H9 (cell line): ENCODE data around the gene TRPM5. TPM values are rescaled to one million over a fixed set of nuclear protein-coding genes. Genes with fewer than 3 reads are reported as not detected.

Source experiments
- DNase-seq: peaks from one replicate; pipeline ENCODE4 v3.0.0-alpha.2; 2017
- H2AFZ ChIP-seq: one replicate; pipeline ENCODE4 v1.6.1; 2013; ENCODE audit warnings: mild to moderate bottlenecking, low read length, control low read depth, moderate library complexity
- H2AK5ac ChIP-seq: 2 replicates; pipeline ENCODE4 v1.6.1; 2013; ENCODE audit warnings: low read length, control low read depth, mixed read lengths; ENCODE audit not compliant: insufficient read length
- H2BK120ac ChIP-seq: one replicate; pipeline ENCODE4 v1.6.1; 2013; ENCODE audit warnings: low read depth, mild to moderate bottlenecking, low read length, control low read depth, inconsistent platforms; ENCODE audit not compliant: poor library complexity, severe bottlenecking
- H2BK12ac ChIP-seq: 2 replicates; pipeline ENCODE4 v1.6.1; 2013; ENCODE audit warnings: low read length, control low read depth, mixed read lengths, low read depth; ENCODE audit not compliant: insufficient read length
- H2BK15ac ChIP-seq: 2 replicates; pipeline ENCODE4 v1.6.1; 2013; ENCODE audit warnings: low read depth, low read length, control low read depth
- H2BK20ac ChIP-seq: one replicate; pipeline ENCODE4 v1.6.1; 2013; ENCODE audit warnings: low read depth, mild to moderate bottlenecking, low read length, control low read depth, inconsistent platforms; ENCODE audit not compliant: poor library complexity, severe bottlenecking
- H2BK5ac ChIP-seq: 2 replicates; pipeline ENCODE4 v1.6.1; 2013; ENCODE audit warnings: low read length, control low read depth, mixed read lengths; ENCODE audit not compliant: insufficient read length
- H3K14ac ChIP-seq: 2 replicates; pipeline ENCODE4 v1.6.1; 2013; ENCODE audit warnings: low read length, control low read depth; ENCODE audit not compliant: insufficient read depth
- H3K18ac ChIP-seq: 2 replicates; pipeline ENCODE4 v1.6.1; 2013; ENCODE audit warnings: low read depth, mild to moderate bottlenecking, mixed read lengths, low read length, control low read depth; ENCODE audit not compliant: insufficient read length
- H3K23ac ChIP-seq: 2 replicates; pipeline ENCODE4 v1.6.1; 2013; ENCODE audit warnings: low read length, control low read depth, mixed read lengths, low read depth; ENCODE audit not compliant: insufficient read length
- H3K23me2 ChIP-seq: 2 replicates; pipeline ENCODE4 v1.6.1; 2013; ENCODE audit warnings: low read depth, mild to moderate bottlenecking, mixed read lengths, low read length, control low read depth; ENCODE audit not compliant: insufficient read length, poor library complexity, severe bottlenecking
- H3K27ac ChIP-seq: 2 replicates; pipeline ENCODE4 v1.5.1; 2013; ENCODE audit warnings: low read length, control low read depth, mixed read lengths, low read depth; ENCODE audit not compliant: insufficient read length
- H3K27me3 ChIP-seq: 2 replicates; pipeline ENCODE4 v1.6.1; 2013; ENCODE audit warnings: low read length, control low read depth, inconsistent platforms; ENCODE audit not compliant: insufficient read depth
- H3K4ac ChIP-seq: 2 replicates; pipeline ENCODE4 v1.6.1; 2013; ENCODE audit warnings: low read depth, mild to moderate bottlenecking, control low read depth, inconsistent platforms, low read length, moderate library complexity
- H3K4me1 ChIP-seq: 2 replicates; pipeline ENCODE4 v1.6.1; 2013; ENCODE audit warnings: low read length, control low read depth, inconsistent platforms; ENCODE audit not compliant: insufficient read depth
- H3K4me2 ChIP-seq: 2 replicates; pipeline ENCODE4 v1.6.1; 2013; ENCODE audit warnings: low read length, control low read depth, mixed read lengths; ENCODE audit not compliant: insufficient read length, insufficient read depth
- H3K56ac ChIP-seq: 2 replicates; pipeline ENCODE4 v1.6.1; 2013; ENCODE audit warnings: low read depth, mild to moderate bottlenecking, mixed read lengths, low read length, control low read depth; ENCODE audit not compliant: insufficient read length
- H3K79me1 ChIP-seq: 2 replicates; pipeline ENCODE4 v1.6.1; 2013; ENCODE audit warnings: low read depth, mild to moderate bottlenecking, moderate library complexity, low read length, control low read depth, inconsistent platforms; ENCODE audit not compliant: insufficient read depth, poor library complexity, severe bottlenecking
- H3K79me2 ChIP-seq: 2 replicates; pipeline ENCODE4 v1.6.1; 2013; ENCODE audit warnings: low read length, control low read depth, inconsistent platforms; ENCODE audit not compliant: insufficient read depth
- H3K9ac ChIP-seq: 2 replicates; pipeline ENCODE4 v1.6.1; 2013; ENCODE audit warnings: low read length, control low read depth, mixed read lengths; ENCODE audit not compliant: insufficient read length; ENCODE audit errors: extremely low read depth
- H3K9me3 ChIP-seq: one replicate; pipeline ENCODE4 v1.6.1; 2013; ENCODE audit warnings: low read depth, low read length, inconsistent platforms; ENCODE audit not compliant: control insufficient read depth
- H3T11ph ChIP-seq: one replicate; pipeline ENCODE4 v1.6.1; 2013; ENCODE audit warnings: mild to moderate bottlenecking, low read length, control low read depth, inconsistent platforms
- H4K20me1 ChIP-seq: one replicate; pipeline ENCODE4 v1.6.1; 2013; ENCODE audit not compliant: control insufficient read depth, insufficient read length, insufficient read depth
- H4K5ac ChIP-seq: 2 replicates; pipeline ENCODE4 v1.6.1; 2013; ENCODE audit warnings: low read depth, mild to moderate bottlenecking, mixed read lengths, low read length, control low read depth; ENCODE audit not compliant: insufficient read length
- H4K8ac ChIP-seq: replicated peaks from 2 replicates; pipeline ENCODE4 v1.6.1; 2013; ENCODE audit warnings: low read length, control low read depth, mixed read lengths, low read depth; ENCODE audit not compliant: insufficient read length
- H4K91ac ChIP-seq: 2 replicates; pipeline ENCODE4 v1.6.1; 2013; ENCODE audit warnings: low read depth, mild to moderate bottlenecking, moderate library complexity, mixed read lengths, low read length, control low read depth; ENCODE audit not compliant: insufficient read length
- H3K27ac Mint-ChIP-seq, 3 experiments: 2 replicates in 2 of 3; 3 replicates in 1 of 3; pipeline ENCODE4 v1.8.0; 2020 to 2021; ENCODE audit warnings: mixed read lengths in 3 of 3, mild to moderate bottlenecking in 1 of 3, moderate library complexity in 1 of 3
- H3K27me3 Mint-ChIP-seq: 2 replicates; pipeline ENCODE4 v1.8.0; 2021; ENCODE audit warnings: low read depth, mild to moderate bottlenecking, moderate library complexity, mixed read lengths
- H3K36me3 Mint-ChIP-seq, 3 experiments: 2 replicates in 2 of 3; 3 replicates in 1 of 3; pipeline ENCODE4 v1.8.0; 2020 to 2021; ENCODE audit warnings: low read depth in 3 of 3, mixed read lengths in 3 of 3; ENCODE audit not compliant: insufficient read depth in 1 of 3
- H3K4me1 Mint-ChIP-seq, 2 experiments: 2 replicates each; pipeline ENCODE4 v1.8.0; 2020; ENCODE audit warnings: mixed read lengths in 2 of 2
- H3K4me3 Mint-ChIP-seq, 2 experiments: 2 replicates in 1 of 2; 3 replicates in 1 of 2; pipeline ENCODE4 v1.8.0; 2020 to 2021; ENCODE audit warnings: mild to moderate bottlenecking in 2 of 2, mixed read lengths in 2 of 2, moderate library complexity in 1 of 2
- H3K9me3 Mint-ChIP-seq, 2 experiments: 2 replicates in 1 of 2; 3 replicates in 1 of 2; pipeline ENCODE4 v1.8.0; 2020; ENCODE audit warnings: mild to moderate bottlenecking in 2 of 2, mixed read lengths in 2 of 2, moderate library complexity in 1 of 2
- WGBS: extraction: QIAGEN DNeasy Blood & Tissue Kit; methylation state at CpG from one replicate; pipeline ENCODE4 v1.1.7; 2013; ENCODE audit warnings: missing lambda C conversion rate, low lambda C conversion rate, mixed read lengths; ENCODE audit not compliant: insufficient read length; ENCODE audit errors: extremely low coverage; 5-methylcytosine and 5-hydroxymethylcytosine counted together
- total RNA-seq: library from RNA; stranded (reverse); gene quantifications from 2 replicates; pipeline ENCODE4 v1.2.1, GENCODE V29; 2021
- TF ChIP-seq, protein P1 (sequence below): fragments of 200-600 bp; sonication (generic); conservative IDR thresholded peaks from 3 replicates; pipeline ENCODE4 v1.8.0; 2021; ENCODE audit warnings: antibody characterized with exemption, mild to moderate bottlenecking

The TRPM5 gene
- total RNA-seq, 1 experiment from 2014 or later, result 0.09 TPM

GRCh38 chr11:2458321-2458720 lies 14.0 kb upstream of the TRPM5 start:
- WGBS, result no CpG with 5 or more reads among the region's 13 CpGs

More at GRCh38 chr11:2458321-2458720, 14.0 kb upstream of the TRPM5 start:
- H3K9me3 ChIP-seq, result no peaks in the 10 kb centered on the region
- H3K4me1 ChIP-seq, result no peaks in the 10 kb centered on the region
- no peak overlapping the region for H3K9ac ChIP-seq
- H2AK5ac ChIP-seq, result no peak overlapping the region
- no peak overlapping the region; the same call in 1 of the 2 replicates for H3K14ac ChIP-seq
- H3K27me3 Mint-ChIP-seq, result peaks cover 74% of the 10 kb centered on the region
- H3K79me2 ChIP-seq, result no peaks in the 10 kb centered on the region
- H3K36me3 Mint-ChIP-seq, result no peaks in the 10 kb centered on the region
- H3K4me1 Mint-ChIP-seq, result no peaks in the 10 kb centered on the region
- H3K4me2 ChIP-seq, result no peak overlapping the region
- no peak overlapping the region for H3K23ac ChIP-seq
- no peaks in the 10 kb centered on the region for H3K79me1 ChIP-seq
- no peak overlapping the region for H3T11ph ChIP-seq
- H2BK15ac ChIP-seq, result no peak overlapping the region
- no peak overlapping the region for H3K27ac ChIP-seq
- peaks cover 3% of the 10 kb centered on the region; the same call in 1 of the 2 replicates for H3K27me3 ChIP-seq
- H2BK120ac ChIP-seq, result no peak overlapping the region
- H2BK12ac ChIP-seq, result no peak overlapping the region
- no peaks in the 10 kb centered on the region for H3K23me2 ChIP-seq
- DNase-seq, result no peak
- H3K56ac ChIP-seq, result no peak overlapping the region
- H4K91ac ChIP-seq, result no peak overlapping the region
- H3K4ac ChIP-seq, result no peak overlapping the region
- TF ChIP-seq, protein P1, sequence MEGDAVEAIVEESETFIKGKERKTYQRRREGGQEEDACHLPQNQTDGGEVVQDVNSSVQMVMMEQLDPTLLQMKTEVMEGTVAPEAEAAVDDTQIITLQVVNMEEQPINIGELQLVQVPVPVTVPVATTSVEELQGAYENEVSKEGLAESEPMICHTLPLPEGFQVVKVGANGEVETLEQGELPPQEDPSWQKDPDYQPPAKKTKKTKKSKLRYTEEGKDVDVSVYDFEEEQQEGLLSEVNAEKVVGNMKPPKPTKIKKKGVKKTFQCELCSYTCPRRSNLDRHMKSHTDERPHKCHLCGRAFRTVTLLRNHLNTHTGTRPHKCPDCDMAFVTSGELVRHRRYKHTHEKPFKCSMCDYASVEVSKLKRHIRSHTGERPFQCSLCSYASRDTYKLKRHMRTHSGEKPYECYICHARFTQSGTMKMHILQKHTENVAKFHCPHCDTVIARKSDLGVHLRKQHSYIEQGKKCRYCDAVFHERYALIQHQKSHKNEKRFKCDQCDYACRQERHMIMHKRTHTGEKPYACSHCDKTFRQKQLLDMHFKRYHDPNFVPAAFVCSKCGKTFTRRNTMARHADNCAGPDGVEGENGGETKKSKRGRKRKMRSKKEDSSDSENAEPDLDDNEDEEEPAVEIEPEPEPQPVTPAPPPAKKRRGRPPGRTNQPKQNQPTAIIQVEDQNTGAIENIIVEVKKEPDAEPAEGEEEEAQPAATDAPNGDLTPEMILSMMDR, result no peak
- H4K5ac ChIP-seq, result no peak overlapping the region
- H2BK20ac ChIP-seq, result no peak overlapping the region
- H3K27ac Mint-ChIP-seq, result no peak overlapping the region; a peak in 1 of 7 replicates
- H4K8ac ChIP-seq, result no peak overlapping the region
- H4K20me1 ChIP-seq, result no peaks in the 10 kb centered on the region
- no peak overlapping the region for H3K4me3 Mint-ChIP-seq
- no peak overlapping the region for H3K18ac ChIP-seq
- H3K9me3 Mint-ChIP-seq, result peaks cover 0 to 7% of the 10 kb centered on the region in 2 experiments; a peak in 2 of 5 replicates
- no peak overlapping the region for H2AFZ ChIP-seq
- H2BK5ac ChIP-seq, result no peak overlapping the region
